TTC549 (cell line): ENCODE data around the gene PRKCG.

ENCODE experiments used
- FAIRE-seq: peaks from 2 replicates; lab custom pipeline; 2012; peaks lifted over from hg19 to GRCh38; lab: Jason Lieb, UNC

Gene PRKCG

GRCh38 chr19:53872762-53873161 is 9.2 kb upstream of the PRKCG start:
- FAIRE-seq = no peak

GRCh38 chr19:53873773-53874605 is 8.0 kb upstream of the PRKCG start:
- FAIRE-seq = no peak

GRCh38 chr19:53874606-53874990 is 7.4 kb upstream of the PRKCG start:
- FAIRE-seq = no peak

- no peak for FAIRE-seq
Measured at GRCh38 chr19:53875602-53876325, 6.2 kb upstream of the PRKCG start.

- no peak for FAIRE-seq
Measured at GRCh38 chr19:53876651-53877224, 5.3 kb upstream of the PRKCG start.

- no peak for FAIRE-seq
Measured at GRCh38 chr19:53877361-53877766, 4.6 kb upstream of the PRKCG start.

GRCh38 chr19:53878776-53879139 is 3.2 kb upstream of the PRKCG start:
- no peak for FAIRE-seq

- peak; percentile 90 for FAIRE-seq
Measured at GRCh38 chr19:53879140-53880081, 2.6 kb upstream of the PRKCG start.

GRCh38 chr19:53880711-53881481 is 1.1 kb upstream of the PRKCG start:
- no peak for FAIRE-seq

GRCh38 chr19:53882391-53883050 is 524 bp downstream of the PRKCG start:
- no peak for FAIRE-seq

GRCh38 chr19:53883231-53883661 is 1.2 kb downstream of the PRKCG start:
- FAIRE-seq = no peak

GRCh38 chr19:53883741-53884140 is 1.7 kb downstream of the PRKCG start:
- FAIRE-seq = no peak

GRCh38 chr19:53884256-53884655 is 2.3 kb downstream of the PRKCG start:
- no peak for FAIRE-seq

GRCh38 chr19:53885036-53885435 is 3.0 kb downstream of the PRKCG start:
- no peak for FAIRE-seq

GRCh38 chr19:53892301-53892980 is 10.4 kb downstream of the PRKCG start:
- FAIRE-seq = no peak

- no peak for FAIRE-seq
Measured at GRCh38 chr19:53892981-53893325, 11.0 kb downstream of the PRKCG start.

- FAIRE-seq = no peak
Measured at GRCh38 chr19:53894707-53895106, 12.7 kb downstream of the PRKCG start.

GRCh38 chr19:53896682-53897081 is 14.7 kb downstream of the PRKCG start:
- FAIRE-seq = no peak

GRCh38 chr19:53897459-53897858 is 15.5 kb downstream of the PRKCG start:
- no peak for FAIRE-seq

GRCh38 chr19:53898166-53898565 is 16.2 kb downstream of the PRKCG start:
- FAIRE-seq = no peak
